Calu3 (cell line): ENCODE data around the gene F8. TPM values are rescaled to one million over a fixed set of nuclear protein-coding genes. Genes with fewer than 3 reads are reported as not detected.
A peak's percentile ranks its signal among the peaks of the same experiment; 100 is the strongest.

Source experiments
- Bru-seq: library from RNA; stranded (reverse); fragments of 400-500 nt; gene quantifications from one replicate; lab custom pipeline; 2021; lab: Mats Ljungman, UMichigan
- BruChase-seq, 2 experiments: library from RNA; stranded (reverse); fragments of 400-500 nt; gene quantifications; one replicate each; lab custom pipeline; 2021; lab: Mats Ljungman, UMichigan
- BruUV-seq: library from RNA; stranded (reverse); fragments of 400-500 nt; replicated peaks from 2 replicates; lab custom pipeline; 2021; lab: Mats Ljungman, UMichigan
- CTCF ChIA-PET: fragments of 300-600 bp; sonication (Branson Sonifier 250); formaldehyde crosslinking; loops from one replicate; lab custom pipeline; 2022; ENCODE audit warnings: antibody characterized with exemption; lab: Charles Lee
- DNase-seq: peaks from one replicate; pipeline ENCODE4 v3.0.0; 2022
- H3K27ac Mint-ChIP-seq: one replicate; pipeline ENCODE4 v1.8.0; 2022; ENCODE audit warnings: mixed read lengths; ENCODE audit not compliant: unreplicated experiment
- H3K27me3 Mint-ChIP-seq: one replicate; pipeline ENCODE4 v1.8.0; 2022; ENCODE audit warnings: mixed read lengths; ENCODE audit not compliant: unreplicated experiment
- H3K36me3 Mint-ChIP-seq: one replicate; pipeline ENCODE4 v1.8.0; 2022; ENCODE audit warnings: mild to moderate bottlenecking, moderate library complexity, mixed read lengths; ENCODE audit not compliant: insufficient read depth, unreplicated experiment
- H3K4me1 Mint-ChIP-seq: one replicate; pipeline ENCODE4 v1.8.0; 2022; ENCODE audit warnings: mild to moderate bottlenecking, low read depth, mixed read lengths; ENCODE audit not compliant: unreplicated experiment
- H3K4me3 Mint-ChIP-seq: one replicate; pipeline ENCODE4 v1.8.0; 2022; ENCODE audit warnings: mild to moderate bottlenecking, low read depth, moderate library complexity, mixed read lengths; ENCODE audit not compliant: unreplicated experiment
- H3K9me3 Mint-ChIP-seq: one replicate; pipeline ENCODE4 v1.8.0; 2022; ENCODE audit warnings: low read depth, mixed read lengths; ENCODE audit not compliant: unreplicated experiment
- intact Hi-C: fragments of 100-400 bp; cut with micrococcal nuclease; formaldehyde crosslinking; loops from one replicate; pipeline ENCODE4 v1.10.0; 2022; ENCODE audit not compliant: unreplicated experiment
- long read RNA-seq: library from polyadenylated mRNA; stranded (forward); transcript quantifications from one replicate; pipeline ENCODE4 v2.0.0, GENCODE V29; 2022
- total RNA-seq: library from RNA; stranded (reverse); gene quantifications from 2 replicates; pipeline ENCODE4 v1.2.3, GENCODE V29; 2022
- TF ChIP-seq, protein P1 (sequence below): fragments of 200-600 bp; IDR thresholded peaks from one replicate; pipeline ENCODE4 v1.8.0; 2022; ENCODE audit warnings: antibody characterized with exemption; ENCODE audit not compliant: unreplicated experiment

The F8 gene
- total RNA-seq = 1.6 and 2.2 TPM in 2 replicates
- percentile 25 among the genes with signal in this experiment for Bru-seq, nascent RNA
- percentile 22 among the genes with signal in this experiment for BruChase-seq, experiment 1, labeled RNA remaining after a 6-hour chase
- percentile 20 among the genes with signal in this experiment for BruChase-seq, experiment 2, labeled RNA remaining after a 2-hour chase
- long read RNA-seq = 0 reads

DNA sequence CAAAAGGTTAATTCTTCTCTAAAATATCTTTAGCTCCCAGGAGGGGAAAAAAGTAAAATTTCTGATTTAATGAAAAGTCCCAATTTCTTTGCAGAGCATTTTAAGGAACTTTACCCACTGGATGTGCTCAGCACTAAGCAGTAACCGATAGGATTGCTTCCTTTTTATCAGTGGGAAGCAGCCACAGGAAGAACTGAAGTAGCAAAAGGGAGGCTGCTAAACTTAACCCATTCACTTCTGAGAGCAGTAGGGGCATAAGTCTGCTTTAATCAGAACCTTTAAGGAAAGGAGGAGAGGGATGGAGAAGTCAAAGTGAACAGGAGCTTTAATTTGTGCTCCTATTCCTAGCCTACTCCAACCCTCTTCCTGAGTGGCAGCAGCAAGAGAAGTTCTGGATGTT, at the start of gene F8:
TSS of gene F8 (minus strand) at position 139 of the 400 bp plus-strand sequence. CDS start 171 bp downstream, outside the sequence.
- TF ChIP-seq, protein P1, sequence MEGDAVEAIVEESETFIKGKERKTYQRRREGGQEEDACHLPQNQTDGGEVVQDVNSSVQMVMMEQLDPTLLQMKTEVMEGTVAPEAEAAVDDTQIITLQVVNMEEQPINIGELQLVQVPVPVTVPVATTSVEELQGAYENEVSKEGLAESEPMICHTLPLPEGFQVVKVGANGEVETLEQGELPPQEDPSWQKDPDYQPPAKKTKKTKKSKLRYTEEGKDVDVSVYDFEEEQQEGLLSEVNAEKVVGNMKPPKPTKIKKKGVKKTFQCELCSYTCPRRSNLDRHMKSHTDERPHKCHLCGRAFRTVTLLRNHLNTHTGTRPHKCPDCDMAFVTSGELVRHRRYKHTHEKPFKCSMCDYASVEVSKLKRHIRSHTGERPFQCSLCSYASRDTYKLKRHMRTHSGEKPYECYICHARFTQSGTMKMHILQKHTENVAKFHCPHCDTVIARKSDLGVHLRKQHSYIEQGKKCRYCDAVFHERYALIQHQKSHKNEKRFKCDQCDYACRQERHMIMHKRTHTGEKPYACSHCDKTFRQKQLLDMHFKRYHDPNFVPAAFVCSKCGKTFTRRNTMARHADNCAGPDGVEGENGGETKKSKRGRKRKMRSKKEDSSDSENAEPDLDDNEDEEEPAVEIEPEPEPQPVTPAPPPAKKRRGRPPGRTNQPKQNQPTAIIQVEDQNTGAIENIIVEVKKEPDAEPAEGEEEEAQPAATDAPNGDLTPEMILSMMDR = no peak
- no peak for DNase-seq
- H3K4me3 Mint-ChIP-seq = no peak within 1 kb of the TSS
- H3K27ac Mint-ChIP-seq = no peak within 1 kb of the TSS
- CTCF ChIA-PET = no interaction called here
- BruUV-seq = no TSS peak
- peaks cover 11% of the 10 kb centered on the region for H3K4me1 Mint-ChIP-seq
- H3K9me3 Mint-ChIP-seq = no peaks in the 10 kb centered on the region
- intact Hi-C loops = no loop called here
- H3K36me3 Mint-ChIP-seq = peaks cover 13% of the 10 kb centered on the region
- H3K27me3 Mint-ChIP-seq = no peaks in the 10 kb centered on the region

DNA sequence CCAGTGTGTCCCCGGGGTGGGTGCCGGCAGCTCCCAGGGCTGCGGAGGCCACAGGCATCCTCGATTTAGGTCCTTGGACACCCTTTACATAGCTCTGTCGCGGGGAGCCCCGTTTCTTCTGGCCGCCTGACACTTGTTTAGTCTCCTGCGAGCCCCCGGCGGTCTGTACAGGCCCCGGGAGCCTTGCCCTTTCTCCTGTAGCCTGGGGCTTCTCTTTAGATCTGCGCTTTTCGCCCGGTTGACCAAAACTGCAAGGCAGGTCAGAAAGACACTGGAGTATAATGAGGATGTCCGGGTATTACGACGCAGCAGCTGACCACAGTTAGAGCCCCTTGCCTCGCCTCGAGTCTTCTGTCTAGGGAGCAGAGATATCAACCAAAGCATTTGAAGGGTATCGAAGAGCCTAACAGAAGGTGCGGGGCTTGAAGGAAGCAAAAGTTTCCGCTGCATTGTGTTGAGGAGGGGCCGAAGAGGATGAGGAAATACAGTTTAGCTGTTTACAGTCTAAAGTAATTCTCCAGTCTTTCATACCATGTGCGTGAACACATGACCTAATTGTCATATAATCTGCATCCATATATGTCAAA, 49.3 kb upstream of the F8 start:
- no peak for DNase-seq
- intact Hi-C loops = no loop called here
- peaks cover 41% of the 10 kb centered on the region for H3K4me1 Mint-ChIP-seq
- TF ChIP-seq, protein P1 = no peak
- TSS peak; percentile 39 for BruUV-seq
- peak overlapping the region; percentile 90 for H3K27ac Mint-ChIP-seq
- CTCF ChIA-PET = no interaction called here
- no peaks in the 10 kb centered on the region for H3K9me3 Mint-ChIP-seq
- H3K36me3 Mint-ChIP-seq = peaks cover 44% of the 10 kb centered on the region
- H3K4me3 Mint-ChIP-seq = peak overlapping the region; percentile 92
- no peaks in the 10 kb centered on the region for H3K27me3 Mint-ChIP-seq

DNA sequence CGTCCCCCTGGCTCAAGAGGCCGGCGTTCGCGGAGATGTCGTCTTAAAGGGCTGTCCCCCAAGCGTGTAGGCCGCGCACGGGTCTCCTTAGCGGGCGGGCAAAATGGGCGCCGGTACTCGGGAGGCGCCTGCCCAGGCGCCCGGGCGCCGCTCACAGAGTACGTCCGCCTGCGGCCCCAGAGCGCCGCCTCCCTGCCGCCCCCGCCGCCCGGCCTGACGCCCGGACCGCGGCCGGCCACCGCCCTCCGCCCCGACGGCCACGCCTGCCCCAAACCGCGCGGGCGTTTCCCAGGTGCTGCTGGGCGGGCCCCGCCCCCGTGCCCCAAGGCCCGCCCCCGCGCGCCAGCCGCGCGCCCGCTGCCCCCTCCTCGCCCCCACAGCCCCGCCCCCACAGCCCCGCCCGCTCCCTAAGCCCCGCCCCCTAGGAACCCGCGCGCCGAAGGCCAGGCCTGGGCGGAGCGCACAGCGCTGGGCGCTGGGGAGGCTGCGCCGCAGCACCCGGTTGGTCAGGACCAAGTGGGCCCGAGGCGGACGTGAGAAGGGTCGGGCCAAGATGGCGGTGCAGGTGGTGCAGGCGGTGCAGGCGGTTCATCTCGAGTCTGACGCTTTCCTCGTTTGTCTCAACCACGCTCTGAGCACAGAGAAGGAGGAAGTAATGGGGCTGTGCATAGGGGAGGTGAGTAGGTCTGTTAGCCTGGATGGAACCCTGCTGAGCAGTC, 48.6 kb upstream of the F8 start, which contains the start of the genes BRCC3, CMC4 and MTCP1:
TSS of gene BRCC3 (plus strand) at position 534 of the 719 bp plus-strand sequence. CDS start at position 554, 20 bp downstream.
TSS of gene CMC4 (minus strand) at position 162 of the 719 bp plus-strand sequence. CDS start 7,113 bp downstream, outside the sequence.
TSS of gene MTCP1 (minus strand) at position 162 of the 719 bp plus-strand sequence. CDS start 5,126 bp downstream, outside the sequence.
- TF ChIP-seq, protein P1 = no peak
- no TSS peak for BruUV-seq
- H3K4me3 Mint-ChIP-seq = peak within 1 kb of the TSS; percentile 92
- H3K27ac Mint-ChIP-seq = peak within 1 kb of the TSS; percentile 90
- peaks cover 40% of the 10 kb centered on the region for H3K36me3 Mint-ChIP-seq
- CTCF ChIA-PET = no interaction called here
- intact Hi-C loops = no loop called here
- no peaks in the 10 kb centered on the region for H3K9me3 Mint-ChIP-seq
- H3K27me3 Mint-ChIP-seq = no peaks in the 10 kb centered on the region
- peaks cover 41% of the 10 kb centered on the region for H3K4me1 Mint-ChIP-seq
- DNase-seq = peak; percentile 87

DNA sequence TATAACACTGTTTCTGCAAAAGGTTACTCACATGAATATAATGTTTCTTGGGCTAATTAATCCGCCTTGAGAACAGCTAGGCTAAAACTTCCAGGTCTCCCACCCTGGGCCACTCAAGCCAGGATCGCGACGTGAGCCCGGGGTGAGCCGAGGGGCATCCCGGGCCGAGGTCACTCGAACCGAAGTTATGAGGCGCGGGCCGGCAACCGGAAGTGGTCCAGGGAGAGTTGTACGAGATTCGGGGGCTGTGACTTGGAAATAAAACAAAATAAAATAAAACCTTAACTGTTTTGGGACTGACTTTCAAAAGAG, 48.1 kb upstream of the F8 start:
- H3K27me3 Mint-ChIP-seq = no peaks in the 10 kb centered on the region
- BruUV-seq = no TSS peak

More for the DNA sequence above, 48.1 kb upstream of the F8 start:
- DNase-seq = no peak
- Mint-ChIP-seq H3K9me3 (no peaks in the 10 kb centered on the region), H3K4me1 (peaks cover 42% of the 10 kb centered on the region), H3K4me3 (peak overlapping the region; percentile 92), H3K27ac (peak overlapping the region; percentile 80), H3K36me3 (peaks cover 39% of the 10 kb centered on the region)
- TF ChIP-seq, protein P1 = no peak
- intact Hi-C loops = no loop called here
- CTCF ChIA-PET = no interaction called here
